Stimulated activated CD4-positive, alpha-beta T cell treated with anti-CD3 and anti-CD28 coated beads, Interleukin-1b, Interleukin-23, amount 100 ng/mL, for 1 hour (primary cell): ENCODE measurements around the gene LAMC1.

Experiments used
- DNase-seq, 2 donors: peaks; one replicate each; pipeline ENCODE4 v3.0.0-alpha.2; 2020; ENCODE audit warnings: low read depth in 2 of 2

LAMC1 gene

DNA sequence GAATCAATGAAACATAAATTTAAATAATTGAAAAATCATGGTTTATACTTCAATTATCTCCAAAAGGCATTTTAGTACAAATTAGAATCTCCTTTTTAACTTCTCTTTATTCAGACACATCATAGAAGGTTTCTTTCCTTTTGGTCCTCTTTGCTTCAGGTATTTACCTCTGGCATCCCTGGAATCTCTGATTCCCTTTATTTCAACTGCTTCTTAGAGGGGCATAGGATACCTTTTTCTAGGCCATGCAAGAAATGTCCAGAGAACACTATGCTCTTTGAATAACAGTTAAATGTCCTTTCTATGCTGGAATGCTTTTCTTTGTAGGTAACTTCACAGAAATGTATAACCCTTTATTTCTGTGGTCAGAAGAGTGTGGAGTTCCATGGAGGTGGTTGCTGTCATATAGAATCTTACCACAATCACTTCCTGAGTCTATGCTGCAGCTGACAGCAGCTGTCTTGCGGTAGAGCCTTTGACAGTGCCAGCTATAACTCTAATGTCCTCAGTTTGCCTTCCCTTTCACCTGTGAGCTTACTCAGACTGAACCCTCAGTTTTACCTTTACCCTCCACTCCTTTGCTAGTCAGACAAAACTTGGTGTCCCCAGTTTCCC is 171.4 kb downstream of the LAMC1 start:
- DNase-seq: no peak

DNA sequence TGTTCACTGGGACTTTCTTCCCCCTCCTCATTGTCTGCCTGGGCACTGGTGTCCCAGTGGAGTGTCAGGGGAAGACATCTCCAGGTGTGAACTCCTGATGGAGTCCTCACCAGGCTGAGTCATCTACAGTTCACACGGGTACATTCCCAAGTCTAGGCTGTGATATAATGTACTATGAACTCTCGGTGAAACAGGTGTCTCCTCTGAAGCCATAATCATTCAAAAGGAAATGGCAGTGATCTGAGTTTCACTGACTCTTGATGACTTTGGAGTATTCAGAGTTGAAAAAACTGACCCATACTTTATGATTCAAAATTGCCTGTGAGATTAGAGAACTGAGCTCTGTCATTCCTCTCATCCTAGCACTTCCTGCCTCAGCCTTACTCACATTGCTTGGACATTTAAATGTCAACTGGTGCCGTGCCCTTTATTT is 171.9 kb downstream of the LAMC1 start:
- no peak for DNase-seq
